Measurements from ENCODE around the gene MACROD1. TPM values are rescaled to one million over a fixed set of nuclear protein-coding genes. Genes with fewer than 3 reads are reported as not detected.

Gene MACROD1
- total and polyA plus RNA-seq, 2 donors (not counting 1 experiment from before 2014, with no cell fraction given) = 2.7 to 8.6 TPM

- 32% methylated on average over 16 of the region's 23 CpGs for WGBS (ENCODE audit: insufficient coverage)
- H3K4me1 Mint-ChIP-seq = peaks cover 13% of the 10 kb centered on the region
- no peak overlapping the region for H3K27ac ChIP-seq (ENCODE audit: low read length in 2 of 2)
Observed at GRCh38 chr11:64001484-64002420, 164.2 kb downstream of the MACROD1 start.

More at GRCh38 chr11:64001484-64002420, 164.2 kb downstream of the MACROD1 start:
- H3K9me3 ChIP-seq (ENCODE audit: control extremely low read depth in 1 of 3, control insufficient read depth in 2 of 3, insufficient read depth in 1 of 3, low read length in 2 of 3) = no peaks in the 10 kb centered on the region
- POLR2A ChIA-PET = interaction anchor here (0.6 kb wide), 1 partner anchor 12 kb away, joined by 4 read pairs; no protein-coding TSS in a partner anchor
- H3K4me1 ChIP-seq (ENCODE audit: control insufficient read depth in 2 of 2, insufficient read depth in 2 of 2, low read length in 2 of 2) = peaks cover 23 to 26% of the 10 kb centered on the region in 2 donors
- CTCF ChIA-PET = interaction anchor here (0.8 to 4.5 kb wide), 9 partner anchors 11 to 299 kb away, joined by 3 to 102 read pairs (median 6); partner anchors contain the start of genes CATSPERZ and MARK2
- no peak for TF ChIP-seq EZH2 (IDR thresholded peaks at IDR 0.05; ENCODE audit: borderline replicate concordance, insufficient read depth, low read depth, low read length, poor library complexity, severe bottlenecking)
- TF ChIP-seq, protein P1, sequence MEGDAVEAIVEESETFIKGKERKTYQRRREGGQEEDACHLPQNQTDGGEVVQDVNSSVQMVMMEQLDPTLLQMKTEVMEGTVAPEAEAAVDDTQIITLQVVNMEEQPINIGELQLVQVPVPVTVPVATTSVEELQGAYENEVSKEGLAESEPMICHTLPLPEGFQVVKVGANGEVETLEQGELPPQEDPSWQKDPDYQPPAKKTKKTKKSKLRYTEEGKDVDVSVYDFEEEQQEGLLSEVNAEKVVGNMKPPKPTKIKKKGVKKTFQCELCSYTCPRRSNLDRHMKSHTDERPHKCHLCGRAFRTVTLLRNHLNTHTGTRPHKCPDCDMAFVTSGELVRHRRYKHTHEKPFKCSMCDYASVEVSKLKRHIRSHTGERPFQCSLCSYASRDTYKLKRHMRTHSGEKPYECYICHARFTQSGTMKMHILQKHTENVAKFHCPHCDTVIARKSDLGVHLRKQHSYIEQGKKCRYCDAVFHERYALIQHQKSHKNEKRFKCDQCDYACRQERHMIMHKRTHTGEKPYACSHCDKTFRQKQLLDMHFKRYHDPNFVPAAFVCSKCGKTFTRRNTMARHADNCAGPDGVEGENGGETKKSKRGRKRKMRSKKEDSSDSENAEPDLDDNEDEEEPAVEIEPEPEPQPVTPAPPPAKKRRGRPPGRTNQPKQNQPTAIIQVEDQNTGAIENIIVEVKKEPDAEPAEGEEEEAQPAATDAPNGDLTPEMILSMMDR (IDR thresholded peaks at IDR 0.05) = no peak
- H4K20me1 ChIP-seq (ENCODE audit: control insufficient read depth, insufficient read depth, low read length, poor library complexity, severe bottlenecking) = peaks cover 33% of the 10 kb centered on the region
- peaks cover 0 to 23% (median 5%) of the 10 kb centered on the region in 4 experiments for H3K27me3 ChIP-seq (replicated peaks in 1 of 4; ENCODE audit: control extremely low read depth in 1 of 4, control insufficient read depth in 3 of 4, insufficient read depth in 4 of 4, low read length in 3 of 4)
- no peak overlapping the region for H3K9ac ChIP-seq (ENCODE audit: low read length)
- ATAC-seq (ENCODE audit: low read depth) (no peak), DNase-seq (no peak)
- H3K4me3 ChIP-seq (ENCODE audit: control extremely low read depth in 1 of 5, extremely low read depth in 1 of 5, insufficient read depth in 1 of 5, low read depth in 2 of 5, low read length in 4 of 5) = no peak overlapping the region
- Mint-ChIP-seq H3K9me3 (ENCODE audit: insufficient read depth) (no peaks in the 10 kb centered on the region), H3K27ac (peak overlapping the region; percentile 50), H3K4me3 (peak overlapping the region; percentile 71), H3K27me3 (peaks cover 12% of the 10 kb centered on the region)
- H2AFZ ChIP-seq (ENCODE audit: insufficient read depth, low read depth, low read length, poor library complexity, severe bottlenecking) = peak overlapping the region; percentile 62
- H3K79me2 ChIP-seq (ENCODE audit: control insufficient read depth, insufficient read depth, low read length) = no peaks in the 10 kb centered on the region
- intact Hi-C loops (cut with micrococcal nuclease) = no loop called here
- H3K36me3 ChIP-seq (replicated peaks in 1 of 2; ENCODE audit: control extremely low read depth in 1 of 2, control insufficient read depth in 1 of 2, extremely low read depth in 1 of 2, insufficient read depth in 2 of 2, low read length in 1 of 2) = peaks cover 0 to 11% of the 10 kb centered on the region in 2 experiments
- peak overlapping the region; percentile 97 for H3K4me2 ChIP-seq (replicated peaks; ENCODE audit: low read depth, low read length, poor library complexity, severe bottlenecking)

All from B cell (primary cell).